Heart right ventricle (tissue), 16 donors: Measurements from ENCODE around the gene CABLES2. TPM values are rescaled to one million over a fixed set of nuclear protein-coding genes. Genes with fewer than 3 reads are reported as not detected.

Source experiments
- ATAC-seq, 8 donors: fragments of 200-7000 bp; cut with Tn5 transposase; one replicate each; pipeline ENCODE4 v1.9.1; 2020; ENCODE audit warnings: mild to moderate bottlenecking in 8 of 8, moderate library complexity in 8 of 8, moderate number of reproducible peaks in 1 of 8
- DNase-seq, 2 donors: peaks; one replicate each; pipeline ENCODE4 v3.0.0-alpha.2; 2020
- H3K27ac ChIP-seq, 10 donors: fragments of 200-600 bp; sonication (generic) in 2 of 10; one replicate each; pipeline versions ENCODE4 v1.5.0 to v1.8.0; 2020 to 2022; ENCODE audit warnings: mild to moderate bottlenecking in 3 of 10
- H3K27me3 ChIP-seq, 7 donors: fragments of 200-600 bp; one replicate each; pipeline ENCODE4 v1.8.0; 2021 to 2022; ENCODE audit warnings: mild to moderate bottlenecking in 2 of 7
- H3K36me3 ChIP-seq, 9 donors: fragments of 200-600 bp; sonication (generic) in 1 of 9; one replicate each; pipeline versions ENCODE4 v1.5.0 to v1.8.0; 2020 to 2022; ENCODE audit warnings: mild to moderate bottlenecking in 2 of 9
- H3K4me1 ChIP-seq, 9 donors: fragments of 200-600 bp; sonication (generic) in 1 of 9; one replicate each; pipeline versions ENCODE4 v1.5.0 to v1.8.0; 2020 to 2022; ENCODE audit warnings: mild to moderate bottlenecking in 4 of 9
- H3K4me3 ChIP-seq, 10 donors: fragments of 200-600 bp; sonication (generic) in 2 of 10; one replicate each; pipeline versions ENCODE4 v1.5.0 to v1.8.0; 2020 to 2022; ENCODE audit warnings: mild to moderate bottlenecking in 7 of 10, moderate library complexity in 2 of 10
- H3K9me3 ChIP-seq, 11 donors: fragments of 200-600 bp in 10 of 11; sonication (generic) in 2 of 11; one replicate each; pipeline versions ENCODE4 v1.5.0 to v1.8.0; 2013 to 2022; ENCODE audit warnings: mild to moderate bottlenecking in 2 of 11, control low read depth in 1 of 11, moderate library complexity in 1 of 11
- WGBS, 2 donors: extraction: QIAGEN DNeasy Blood & Tissue Kit; methylation state at CpG; one replicate each; pipeline ENCODE4 v1.1.7; 2013; ENCODE audit warnings: inconsistent platforms in 1 of 2; 5-methylcytosine and 5-hydroxymethylcytosine counted together
- intact Hi-C, 10 donors: fragments of 100-400 bp; cut with DNase I; formaldehyde crosslinking; loops; one replicate each; pipeline versions ENCODE4 v1.11.1 to v1.14.2; 2022
- polyA plus RNA-seq, 2 donors: library from polyadenylated mRNA; stranded (reverse); fragments of 200-250 nt; gene quantifications; one replicate each; pipeline ENCODE4 v1.2.3, GENCODE V29; 2013
- total RNA-seq, 10 donors: library from RNA; stranded (reverse); fragmentation: NEBNext Ultra II Directional in 3 of 10; extraction: Animal tissue kit (Norgen Biotek cat#: 25700) in 3 of 10; gene quantifications; one replicate each; pipeline versions ENCODE4 v1.2.1 to v1.2.4, GENCODE V29; 2021 to 2023
- TF ChIP-seq, protein P1 (sequence below), 9 donors: fragments of 200-600 bp; sonication (generic) in 2 of 9; IDR thresholded peaks; one replicate each; pipeline versions ENCODE4 v1.5.0 to v1.8.0; 2021 to 2022; ENCODE audit warnings: antibody characterized with exemption in 9 of 9, mild to moderate bottlenecking in 5 of 9, moderate library complexity in 1 of 9
- donor health status: Arrhythmogenic right ventricular cardiomyopathy.
- donor health status: ischemic (EF 13 %, LVEDD 7.1; RV severe dilation, severe dysfunction).
- donor health status: healthy with polysubstance abuse.
- donor health status: DM: no; HTN: yes; CAD: no.
- donor health status: DM: no; HTN: no; CAD: no.
- donor health status: ischemic (EF 25% LVEDD 6.9; RV normal size, moderate dysfunction).
- donor health status: ischemic (EF 25% LVEDD 5.7; RV mildly dilated, moderate dysfunction).
- donor health status: healthy.
- donor health status: DM: yes; HTN: yes; CAD: no.
- donor health status: Ischemic cardiomyopathy.
- donor health status: ischemic (EF 35%, LVEDD 5.7; RV mildly dilated, moderate dysfunction).
- donor health status: nonischemic (EF 11% LVEDD 7.7; RV severe dilation, severe dysfunction).
- donor health status: DM: yes; HTN: yes; CAD: no.
- donor health status: PGD.
- donor health status: ischemic (EF 29% LVEDD 5.4; RV normal size, mild dysfunction).
- donor health status: nonischemic (EF 23%, LVEDD 6.1; RV moderate dilation, normal function).

The CABLES2 gene
- total and polyA plus RNA-seq, 12 donors, result 2.9 to 11.9 (median 7.8) TPM

- intact Hi-C loops, result no loop called here
- ATAC-seq (no peak), DNase-seq (no peak)
- Histone ChIP-seq H3K4me3 (no peak overlapping the region), H3K4me1 (peaks cover 64 to 91% (median 88%) of the 10 kb centered on the region in 9 donors), H3K27me3 (peaks cover 0 to 28% (median 0%) of the 10 kb centered on the region in 7 donors), H3K9me3 (no peaks in the 10 kb centered on the region), H3K36me3 (peaks cover 0 to 9% (median 0%) of the 10 kb centered on the region in 9 donors), H3K27ac (peak overlapping the region in 8 of 10 donors; percentile 41 to 99 (median 95))
- TF ChIP-seq, protein P1, sequence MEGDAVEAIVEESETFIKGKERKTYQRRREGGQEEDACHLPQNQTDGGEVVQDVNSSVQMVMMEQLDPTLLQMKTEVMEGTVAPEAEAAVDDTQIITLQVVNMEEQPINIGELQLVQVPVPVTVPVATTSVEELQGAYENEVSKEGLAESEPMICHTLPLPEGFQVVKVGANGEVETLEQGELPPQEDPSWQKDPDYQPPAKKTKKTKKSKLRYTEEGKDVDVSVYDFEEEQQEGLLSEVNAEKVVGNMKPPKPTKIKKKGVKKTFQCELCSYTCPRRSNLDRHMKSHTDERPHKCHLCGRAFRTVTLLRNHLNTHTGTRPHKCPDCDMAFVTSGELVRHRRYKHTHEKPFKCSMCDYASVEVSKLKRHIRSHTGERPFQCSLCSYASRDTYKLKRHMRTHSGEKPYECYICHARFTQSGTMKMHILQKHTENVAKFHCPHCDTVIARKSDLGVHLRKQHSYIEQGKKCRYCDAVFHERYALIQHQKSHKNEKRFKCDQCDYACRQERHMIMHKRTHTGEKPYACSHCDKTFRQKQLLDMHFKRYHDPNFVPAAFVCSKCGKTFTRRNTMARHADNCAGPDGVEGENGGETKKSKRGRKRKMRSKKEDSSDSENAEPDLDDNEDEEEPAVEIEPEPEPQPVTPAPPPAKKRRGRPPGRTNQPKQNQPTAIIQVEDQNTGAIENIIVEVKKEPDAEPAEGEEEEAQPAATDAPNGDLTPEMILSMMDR (IDR thresholded peaks at IDR 0.05), result no peak
- 69 to 74% methylated on average over 13 of the region's 13 CpGs for WGBS, 2 donors
These were observed 44.5 kb downstream of the CABLES2 start for GRCh38 chr20:62362590-62362940.

GRCh38 chr20:62361799-62362589, 45.1 kb downstream of the CABLES2 start:
- Histone ChIP-seq H3K4me1 (peaks cover 68 to 93% (median 91%) of the 10 kb centered on the region in 9 donors), H3K9me3 (no peaks in the 10 kb centered on the region), H3K27me3 (peaks cover 0 to 25% (median 0%) of the 10 kb centered on the region in 7 donors), H3K27ac (peak overlapping the region; percentile 41 to 99 (median 94)), H3K4me3 (no peak overlapping the region), H3K36me3 (peaks cover 0 to 9% (median 0%) of the 10 kb centered on the region in 9 donors)
- DNase-seq (peak; percentile 23 to 52), ATAC-seq (no peak)
- TF ChIP-seq, protein P1 (IDR thresholded peaks at IDR 0.05), result no peak
- WGBS, 2 donors, result 59 to 73% methylated on average over 34 of the region's 34 CpGs
- intact Hi-C loops, result no loop called here

- TF ChIP-seq, protein P1 (IDR thresholded peaks at IDR 0.05), result no peak
- 48 to 55% methylated on average over 25 of the region's 25 CpGs for WGBS, 2 donors
- H3K9me3 ChIP-seq, result no peaks in the 10 kb centered on the region
- peak overlapping the region; percentile 41 to 99 (median 94) for H3K27ac ChIP-seq
- no peak overlapping the region for H3K4me3 ChIP-seq
- peaks cover 0 to 9% (median 0%) of the 10 kb centered on the region in 9 donors for H3K36me3 ChIP-seq
- H3K27me3 ChIP-seq, result peaks cover 0 to 26% (median 0%) of the 10 kb centered on the region in 7 donors
- H3K4me1 ChIP-seq, result peaks cover 76 to 97% (median 91%) of the 10 kb centered on the region in 9 donors
- intact Hi-C loops, result no loop called here
- ATAC-seq, result no peak
- peak; percentile 5 to 55 for DNase-seq
These were observed 46.0 kb downstream of the CABLES2 start for GRCh38 chr20:62360854-62361798.
